H9 (cell line): ENCODE results near the gene MYOM1. TPM values are rescaled to one million over a fixed set of nuclear protein-coding genes. Genes with fewer than 3 reads are reported as not detected.

Experiments
- DNase-seq: peaks from one replicate; pipeline ENCODE4 v3.0.0-alpha.2; 2017
- H2AFZ ChIP-seq: one replicate; pipeline ENCODE4 v1.6.1; 2013; ENCODE audit warnings: mild to moderate bottlenecking, low read length, control low read depth, moderate library complexity
- H2AK5ac ChIP-seq: 2 replicates; pipeline ENCODE4 v1.6.1; 2013; ENCODE audit warnings: low read length, control low read depth, mixed read lengths; ENCODE audit not compliant: insufficient read length
- H2BK120ac ChIP-seq: one replicate; pipeline ENCODE4 v1.6.1; 2013; ENCODE audit warnings: low read depth, mild to moderate bottlenecking, low read length, control low read depth, inconsistent platforms; ENCODE audit not compliant: poor library complexity, severe bottlenecking
- H2BK12ac ChIP-seq: 2 replicates; pipeline ENCODE4 v1.6.1; 2013; ENCODE audit warnings: low read length, control low read depth, mixed read lengths, low read depth; ENCODE audit not compliant: insufficient read length
- H2BK15ac ChIP-seq: 2 replicates; pipeline ENCODE4 v1.6.1; 2013; ENCODE audit warnings: low read depth, low read length, control low read depth
- H2BK20ac ChIP-seq: one replicate; pipeline ENCODE4 v1.6.1; 2013; ENCODE audit warnings: low read depth, mild to moderate bottlenecking, low read length, control low read depth, inconsistent platforms; ENCODE audit not compliant: poor library complexity, severe bottlenecking
- H2BK5ac ChIP-seq: 2 replicates; pipeline ENCODE4 v1.6.1; 2013; ENCODE audit warnings: low read length, control low read depth, mixed read lengths; ENCODE audit not compliant: insufficient read length
- H3K14ac ChIP-seq: 2 replicates; pipeline ENCODE4 v1.6.1; 2013; ENCODE audit warnings: low read length, control low read depth; ENCODE audit not compliant: insufficient read depth
- H3K18ac ChIP-seq: 2 replicates; pipeline ENCODE4 v1.6.1; 2013; ENCODE audit warnings: low read depth, mild to moderate bottlenecking, mixed read lengths, low read length, control low read depth; ENCODE audit not compliant: insufficient read length
- H3K23ac ChIP-seq: 2 replicates; pipeline ENCODE4 v1.6.1; 2013; ENCODE audit warnings: low read length, control low read depth, mixed read lengths, low read depth; ENCODE audit not compliant: insufficient read length
- H3K23me2 ChIP-seq: 2 replicates; pipeline ENCODE4 v1.6.1; 2013; ENCODE audit warnings: low read depth, mild to moderate bottlenecking, mixed read lengths, low read length, control low read depth; ENCODE audit not compliant: insufficient read length, poor library complexity, severe bottlenecking
- H3K27ac ChIP-seq: 2 replicates; pipeline ENCODE4 v1.5.1; 2013; ENCODE audit warnings: low read length, control low read depth, mixed read lengths, low read depth; ENCODE audit not compliant: insufficient read length
- H3K27me3 ChIP-seq: 2 replicates; pipeline ENCODE4 v1.6.1; 2013; ENCODE audit warnings: low read length, control low read depth, inconsistent platforms; ENCODE audit not compliant: insufficient read depth
- H3K4ac ChIP-seq: 2 replicates; pipeline ENCODE4 v1.6.1; 2013; ENCODE audit warnings: low read depth, mild to moderate bottlenecking, control low read depth, inconsistent platforms, low read length, moderate library complexity
- H3K4me1 ChIP-seq: 2 replicates; pipeline ENCODE4 v1.6.1; 2013; ENCODE audit warnings: low read length, control low read depth, inconsistent platforms; ENCODE audit not compliant: insufficient read depth
- H3K4me2 ChIP-seq: 2 replicates; pipeline ENCODE4 v1.6.1; 2013; ENCODE audit warnings: low read length, control low read depth, mixed read lengths; ENCODE audit not compliant: insufficient read length, insufficient read depth
- H3K56ac ChIP-seq: 2 replicates; pipeline ENCODE4 v1.6.1; 2013; ENCODE audit warnings: low read depth, mild to moderate bottlenecking, mixed read lengths, low read length, control low read depth; ENCODE audit not compliant: insufficient read length
- H3K79me1 ChIP-seq: 2 replicates; pipeline ENCODE4 v1.6.1; 2013; ENCODE audit warnings: low read depth, mild to moderate bottlenecking, moderate library complexity, low read length, control low read depth, inconsistent platforms; ENCODE audit not compliant: insufficient read depth, poor library complexity, severe bottlenecking
- H3K79me2 ChIP-seq: 2 replicates; pipeline ENCODE4 v1.6.1; 2013; ENCODE audit warnings: low read length, control low read depth, inconsistent platforms; ENCODE audit not compliant: insufficient read depth
- H3K9ac ChIP-seq: 2 replicates; pipeline ENCODE4 v1.6.1; 2013; ENCODE audit warnings: low read length, control low read depth, mixed read lengths; ENCODE audit not compliant: insufficient read length; ENCODE audit errors: extremely low read depth
- H3K9me3 ChIP-seq: one replicate; pipeline ENCODE4 v1.6.1; 2013; ENCODE audit warnings: low read depth, low read length, inconsistent platforms; ENCODE audit not compliant: control insufficient read depth
- H3T11ph ChIP-seq: one replicate; pipeline ENCODE4 v1.6.1; 2013; ENCODE audit warnings: mild to moderate bottlenecking, low read length, control low read depth, inconsistent platforms
- H4K20me1 ChIP-seq: one replicate; pipeline ENCODE4 v1.6.1; 2013; ENCODE audit not compliant: control insufficient read depth, insufficient read length, insufficient read depth
- H4K5ac ChIP-seq: 2 replicates; pipeline ENCODE4 v1.6.1; 2013; ENCODE audit warnings: low read depth, mild to moderate bottlenecking, mixed read lengths, low read length, control low read depth; ENCODE audit not compliant: insufficient read length
- H4K8ac ChIP-seq: replicated peaks from 2 replicates; pipeline ENCODE4 v1.6.1; 2013; ENCODE audit warnings: low read length, control low read depth, mixed read lengths, low read depth; ENCODE audit not compliant: insufficient read length
- H4K91ac ChIP-seq: 2 replicates; pipeline ENCODE4 v1.6.1; 2013; ENCODE audit warnings: low read depth, mild to moderate bottlenecking, moderate library complexity, mixed read lengths, low read length, control low read depth; ENCODE audit not compliant: insufficient read length
- H3K27ac Mint-ChIP-seq, 3 experiments: 2 replicates in 2 of 3; 3 replicates in 1 of 3; pipeline ENCODE4 v1.8.0; 2020 to 2021; ENCODE audit warnings: mixed read lengths in 3 of 3, mild to moderate bottlenecking in 1 of 3, moderate library complexity in 1 of 3
- H3K27me3 Mint-ChIP-seq: 2 replicates; pipeline ENCODE4 v1.8.0; 2021; ENCODE audit warnings: low read depth, mild to moderate bottlenecking, moderate library complexity, mixed read lengths
- H3K36me3 Mint-ChIP-seq, 3 experiments: 2 replicates in 2 of 3; 3 replicates in 1 of 3; pipeline ENCODE4 v1.8.0; 2020 to 2021; ENCODE audit warnings: low read depth in 3 of 3, mixed read lengths in 3 of 3; ENCODE audit not compliant: insufficient read depth in 1 of 3
- H3K4me1 Mint-ChIP-seq, 2 experiments: 2 replicates each; pipeline ENCODE4 v1.8.0; 2020; ENCODE audit warnings: mixed read lengths in 2 of 2
- H3K4me3 Mint-ChIP-seq, 2 experiments: 2 replicates in 1 of 2; 3 replicates in 1 of 2; pipeline ENCODE4 v1.8.0; 2020 to 2021; ENCODE audit warnings: mild to moderate bottlenecking in 2 of 2, mixed read lengths in 2 of 2, moderate library complexity in 1 of 2
- H3K9me3 Mint-ChIP-seq, 2 experiments: 2 replicates in 1 of 2; 3 replicates in 1 of 2; pipeline ENCODE4 v1.8.0; 2020; ENCODE audit warnings: mild to moderate bottlenecking in 2 of 2, mixed read lengths in 2 of 2, moderate library complexity in 1 of 2
- WGBS: extraction: QIAGEN DNeasy Blood & Tissue Kit; methylation state at CpG from one replicate; pipeline ENCODE4 v1.1.7; 2013; ENCODE audit warnings: missing lambda C conversion rate, low lambda C conversion rate, mixed read lengths; ENCODE audit not compliant: insufficient read length; ENCODE audit errors: extremely low coverage; 5-methylcytosine and 5-hydroxymethylcytosine counted together
- total RNA-seq: library from RNA; stranded (reverse); gene quantifications from 2 replicates; pipeline ENCODE4 v1.2.1, GENCODE V29; 2021
- TF ChIP-seq, protein P1 (sequence below): fragments of 200-600 bp; sonication (generic); conservative IDR thresholded peaks from 3 replicates; pipeline ENCODE4 v1.8.0; 2021; ENCODE audit warnings: antibody characterized with exemption, mild to moderate bottlenecking

Gene MYOM1
- total RNA-seq, 1 experiment from 2014 or later: 0.17 TPM

DNA sequence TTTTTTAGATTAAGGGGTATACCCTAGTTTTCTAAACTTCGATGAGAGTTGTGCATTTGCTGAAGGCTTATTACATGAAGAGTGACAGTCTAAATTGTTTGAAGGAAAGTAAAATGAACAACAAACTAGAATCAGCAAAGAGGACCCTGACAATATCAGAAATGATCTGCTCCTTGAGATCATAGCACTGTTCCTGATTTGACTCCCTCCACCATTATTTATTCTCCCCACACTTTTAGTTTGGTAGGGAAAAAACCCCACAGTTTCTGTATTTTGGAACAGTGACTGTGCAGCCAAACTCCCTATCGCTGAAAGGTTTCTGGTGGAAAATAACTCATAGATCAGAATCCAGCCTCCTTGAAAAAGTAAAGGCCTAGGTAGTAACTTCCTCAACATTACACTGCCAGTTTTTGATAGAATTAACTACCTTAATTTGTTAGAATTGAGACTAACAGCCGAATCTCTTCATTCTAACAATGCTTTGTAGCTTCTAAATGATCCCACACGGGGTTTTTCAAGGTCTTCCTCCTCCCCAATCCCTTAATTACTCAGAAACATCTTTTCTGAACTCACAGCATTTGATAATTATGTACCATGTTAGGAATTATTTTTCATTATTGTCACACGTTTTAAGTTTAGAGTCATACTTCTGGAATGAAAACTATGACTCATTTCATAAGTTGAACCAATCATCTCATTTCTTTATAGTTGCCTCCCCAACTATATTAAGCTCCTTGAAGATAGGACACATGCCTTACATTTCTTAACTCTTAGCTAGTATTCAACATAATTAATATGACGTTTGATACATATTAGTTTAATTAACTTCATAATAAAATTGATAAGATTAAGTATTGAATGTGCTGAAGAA, 30.7 kb upstream of the MYOM1 start:
- Mint-ChIP-seq H3K4me1 (peaks cover 26% of the 10 kb centered on the region in 2 experiments), H3K36me3 (peaks cover 28 to 41% (median 39%) of the 10 kb centered on the region in 3 experiments), H3K27ac (peak overlapping the region in 1 of 3 experiments; percentile 48; a peak in 1 of 7 replicates), H3K27me3 (no peaks in the 10 kb centered on the region), H3K9me3 (no peaks in the 10 kb centered on the region), H3K4me3 (no peak overlapping the region)
- Histone ChIP-seq H3T11ph (no peak overlapping the region), H2BK20ac (no peak overlapping the region), H2BK120ac (no peak overlapping the region), H2BK15ac (no peak overlapping the region), H2BK12ac (no peak overlapping the region), H2AFZ (no peak overlapping the region), H3K4me2 (no peak overlapping the region), H3K27me3 (no peaks in the 10 kb centered on the region), H4K20me1 (no peaks in the 10 kb centered on the region), H2BK5ac (no peak overlapping the region), H2AK5ac (no peak overlapping the region), H3K79me1 (no peaks in the 10 kb centered on the region), H3K23me2 (peaks cover 10% of the 10 kb centered on the region), H4K8ac (no peak overlapping the region), H3K23ac (no peak overlapping the region), H3K9me3 (no peaks in the 10 kb centered on the region), H3K56ac (no peak overlapping the region), H3K14ac (no peak overlapping the region), H3K18ac (no peak overlapping the region), H4K91ac (no peak overlapping the region), H4K5ac (no peak overlapping the region), H3K4me1 (no peaks in the 10 kb centered on the region), H3K9ac (no peak overlapping the region), H3K27ac (no peak overlapping the region), H3K4ac (no peak overlapping the region), H3K79me2 (peaks cover 20% of the 10 kb centered on the region; the same call in 1 of the 2 replicates)
- WGBS: no CpG with 5 or more reads among the region's 6 CpGs
- TF ChIP-seq, protein P1, sequence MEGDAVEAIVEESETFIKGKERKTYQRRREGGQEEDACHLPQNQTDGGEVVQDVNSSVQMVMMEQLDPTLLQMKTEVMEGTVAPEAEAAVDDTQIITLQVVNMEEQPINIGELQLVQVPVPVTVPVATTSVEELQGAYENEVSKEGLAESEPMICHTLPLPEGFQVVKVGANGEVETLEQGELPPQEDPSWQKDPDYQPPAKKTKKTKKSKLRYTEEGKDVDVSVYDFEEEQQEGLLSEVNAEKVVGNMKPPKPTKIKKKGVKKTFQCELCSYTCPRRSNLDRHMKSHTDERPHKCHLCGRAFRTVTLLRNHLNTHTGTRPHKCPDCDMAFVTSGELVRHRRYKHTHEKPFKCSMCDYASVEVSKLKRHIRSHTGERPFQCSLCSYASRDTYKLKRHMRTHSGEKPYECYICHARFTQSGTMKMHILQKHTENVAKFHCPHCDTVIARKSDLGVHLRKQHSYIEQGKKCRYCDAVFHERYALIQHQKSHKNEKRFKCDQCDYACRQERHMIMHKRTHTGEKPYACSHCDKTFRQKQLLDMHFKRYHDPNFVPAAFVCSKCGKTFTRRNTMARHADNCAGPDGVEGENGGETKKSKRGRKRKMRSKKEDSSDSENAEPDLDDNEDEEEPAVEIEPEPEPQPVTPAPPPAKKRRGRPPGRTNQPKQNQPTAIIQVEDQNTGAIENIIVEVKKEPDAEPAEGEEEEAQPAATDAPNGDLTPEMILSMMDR: no peak
- DNase-seq: no peak
